ENCODE results near the gene AURKAIP1.
A peak's percentile ranks its signal among the peaks of the same experiment; 100 is the strongest.
"Not testable (repeated sequence)": the region's sequence is repeated elsewhere in the genome, so short reads cannot be mapped to it uniquely, and the experiment has no call there.

Gene AURKAIP1

DNA sequence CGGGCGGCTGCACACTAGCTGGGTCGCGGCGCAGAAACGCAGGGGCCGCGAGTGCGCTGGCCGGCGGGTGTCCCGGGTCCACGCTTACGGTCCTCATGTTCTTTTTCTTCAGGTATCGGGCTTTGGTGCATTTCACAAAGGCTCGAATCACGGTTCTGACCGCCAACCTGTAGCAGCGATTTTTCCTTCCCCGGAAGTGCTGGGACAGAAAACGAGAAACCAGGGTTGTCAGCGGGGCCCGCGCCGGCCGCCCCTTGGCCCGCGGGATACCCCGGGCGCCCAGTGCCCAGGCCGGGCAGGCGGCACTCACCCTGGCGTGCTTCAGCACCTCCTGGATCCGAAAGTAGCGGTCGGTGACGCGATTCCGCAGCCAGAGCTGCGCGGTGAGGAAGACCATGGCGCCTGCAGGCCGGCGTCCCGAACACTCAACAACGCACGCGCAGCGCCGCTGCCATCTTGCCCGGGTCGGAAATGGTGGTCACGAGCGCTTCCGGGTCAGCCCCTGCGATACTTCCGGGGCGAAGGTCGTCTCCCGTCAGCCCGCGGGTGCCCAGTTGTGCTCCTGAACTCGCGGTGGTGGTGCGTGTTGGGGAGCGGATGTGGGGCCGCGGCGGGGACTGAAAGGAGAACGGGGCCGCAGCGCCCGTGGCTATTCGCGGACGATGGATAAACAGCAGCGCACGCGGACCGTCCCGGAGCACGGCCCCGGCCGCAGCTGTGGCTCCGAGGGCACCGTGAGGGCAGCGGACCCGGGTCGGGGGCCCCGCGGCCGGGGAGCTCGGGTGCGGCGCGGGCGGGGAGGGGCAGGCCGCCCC is 32.0 kb upstream of the AURKAIP1 start, which contains the start of gene MRPL20:
Gene MRPL20 (minus strand): TSS at position 473 of the 815 bp plus-strand sequence. CDS start 76 bp downstream, at position 397.
- peak; percentile 92 for DNase-seq (ENCODE audit: low spot score)

DNA sequence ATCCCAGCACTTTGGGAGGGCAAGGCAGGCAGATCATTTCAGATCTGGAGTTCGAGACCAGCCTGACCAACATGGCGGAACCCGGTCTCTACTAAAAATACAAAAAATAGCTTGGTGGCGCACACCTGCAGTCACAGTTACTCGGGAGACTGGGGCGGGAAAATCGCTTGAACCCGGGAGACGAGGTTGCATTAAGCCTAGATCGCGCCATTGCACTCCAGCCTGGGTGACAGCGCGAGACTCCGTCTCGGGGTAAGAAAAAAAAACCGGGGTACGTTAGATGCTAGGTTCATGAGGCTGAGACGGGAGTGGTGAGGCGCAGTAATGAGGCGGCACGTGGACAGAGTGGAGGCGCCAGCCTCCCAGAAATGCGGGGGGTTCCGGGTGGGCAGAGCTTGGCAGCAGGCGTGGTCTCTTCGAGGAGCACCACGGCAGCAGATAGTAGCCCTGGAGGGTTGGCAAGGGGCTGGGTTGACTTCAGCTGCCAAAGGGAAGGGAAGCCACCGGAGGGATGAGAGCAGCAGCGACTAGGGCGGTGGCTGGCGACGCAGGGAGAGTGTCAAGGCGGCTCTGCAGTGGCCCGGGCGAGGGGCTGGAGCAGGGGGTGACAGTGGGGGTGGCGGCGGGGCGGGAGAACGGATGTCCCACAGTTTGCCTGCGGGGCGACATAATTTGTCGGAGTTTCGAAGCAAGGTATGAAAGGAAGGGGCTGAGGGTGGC is 31.3 kb upstream of the AURKAIP1 start:
- DNase-seq (ENCODE audit: low spot score) = no peak

GRCh38 chr1:1403653-1404052 is 28.6 kb upstream of the AURKAIP1 start:
- no peak for DNase-seq (ENCODE audit: low spot score)

DNA sequence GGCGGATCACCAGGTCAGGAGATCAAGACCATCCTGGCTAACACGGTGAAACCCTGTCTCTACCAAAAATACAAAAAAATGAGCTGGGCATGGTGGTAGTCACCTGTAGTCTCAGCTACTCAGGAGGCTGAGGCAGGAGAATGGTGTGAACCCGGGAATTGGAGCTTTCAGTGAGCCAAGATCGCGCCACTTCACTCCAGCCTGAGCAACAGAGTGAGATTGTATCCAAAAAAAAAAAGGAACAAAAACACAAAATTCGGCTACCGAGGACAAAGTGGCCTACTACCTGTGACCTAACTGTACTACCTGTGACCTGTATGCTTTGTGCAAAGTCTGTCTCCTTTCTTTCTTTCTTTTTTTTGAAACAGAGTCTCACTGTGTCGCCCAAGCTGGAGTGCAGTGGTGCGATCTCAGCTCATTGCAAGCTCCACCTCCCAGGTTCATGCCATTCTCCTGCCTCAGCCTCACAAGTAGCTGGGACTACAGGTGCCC is 27.9 kb upstream of the AURKAIP1 start:
- DNase-seq (ENCODE audit: low spot score) = not testable (repeated sequence)

DNA sequence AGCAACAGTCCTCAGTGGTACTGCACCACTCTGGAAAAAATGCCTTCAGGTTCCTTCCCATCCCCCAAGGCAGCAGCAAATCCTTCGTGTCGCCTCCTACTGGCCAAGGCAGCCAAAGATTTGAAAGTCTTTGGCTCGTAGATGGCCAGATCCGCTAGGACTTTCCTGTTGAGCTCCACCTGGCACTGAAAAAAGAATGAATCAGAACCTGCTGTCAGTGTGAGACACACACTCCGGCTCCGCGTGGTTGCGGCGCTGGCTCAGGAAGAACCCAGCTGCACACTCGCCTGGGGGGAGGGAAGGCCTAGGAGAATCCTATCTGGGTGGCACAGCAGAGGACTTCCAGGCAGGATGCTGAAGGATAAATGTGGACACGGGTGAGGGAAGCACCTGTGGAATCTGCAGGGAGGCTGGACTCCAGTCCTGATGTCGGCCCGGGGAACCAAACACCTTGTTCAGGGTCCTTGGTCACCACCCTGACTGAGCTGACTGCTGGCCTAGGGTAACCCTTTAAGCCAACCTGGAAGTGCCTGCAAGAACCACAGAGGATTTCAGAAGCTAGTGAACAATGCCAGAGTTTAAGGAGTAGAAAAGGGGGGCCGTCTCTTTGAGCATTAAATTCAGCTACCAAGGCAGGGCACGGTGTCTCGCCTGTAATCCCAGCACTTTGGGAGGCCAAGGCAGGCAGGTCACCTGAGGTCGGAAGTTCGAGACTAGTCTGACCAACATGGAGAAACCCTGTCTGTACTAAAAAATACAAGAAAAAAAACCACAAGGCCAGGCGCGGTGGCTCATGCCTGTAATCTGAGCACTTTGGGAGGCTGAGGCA is 27.3 kb upstream of the AURKAIP1 start:
- DNase-seq (ENCODE audit: low spot score) = peak; percentile 66

DNA sequence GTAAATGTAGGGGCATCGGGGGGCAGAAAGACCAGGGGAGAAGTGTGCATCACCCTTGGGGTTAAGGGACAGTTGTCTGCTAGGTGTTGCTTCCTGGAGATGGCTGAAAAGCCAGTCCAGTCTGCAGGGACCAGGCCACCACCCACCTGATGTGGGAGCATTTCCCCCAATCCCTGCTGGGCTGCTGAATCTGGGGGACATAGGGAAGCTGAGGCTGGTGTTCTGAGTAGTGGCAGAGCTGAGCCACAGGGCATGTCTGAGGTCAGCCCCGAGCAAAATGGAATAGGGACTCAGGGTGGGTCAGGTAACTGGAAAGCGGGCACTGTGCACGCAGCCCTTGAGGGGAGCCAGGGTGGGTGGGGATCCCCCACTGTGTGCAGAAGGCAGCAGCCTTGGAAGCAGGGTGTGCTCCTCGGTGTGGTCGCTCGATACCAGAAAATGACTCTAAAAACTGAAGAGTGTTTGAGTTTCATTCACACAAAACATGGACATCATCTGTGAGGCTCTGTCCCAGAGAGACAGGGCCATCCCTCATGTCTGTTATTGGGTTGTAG is 26.5 kb upstream of the AURKAIP1 start:
- no peak for DNase-seq (ENCODE audit: low spot score)

DNA sequence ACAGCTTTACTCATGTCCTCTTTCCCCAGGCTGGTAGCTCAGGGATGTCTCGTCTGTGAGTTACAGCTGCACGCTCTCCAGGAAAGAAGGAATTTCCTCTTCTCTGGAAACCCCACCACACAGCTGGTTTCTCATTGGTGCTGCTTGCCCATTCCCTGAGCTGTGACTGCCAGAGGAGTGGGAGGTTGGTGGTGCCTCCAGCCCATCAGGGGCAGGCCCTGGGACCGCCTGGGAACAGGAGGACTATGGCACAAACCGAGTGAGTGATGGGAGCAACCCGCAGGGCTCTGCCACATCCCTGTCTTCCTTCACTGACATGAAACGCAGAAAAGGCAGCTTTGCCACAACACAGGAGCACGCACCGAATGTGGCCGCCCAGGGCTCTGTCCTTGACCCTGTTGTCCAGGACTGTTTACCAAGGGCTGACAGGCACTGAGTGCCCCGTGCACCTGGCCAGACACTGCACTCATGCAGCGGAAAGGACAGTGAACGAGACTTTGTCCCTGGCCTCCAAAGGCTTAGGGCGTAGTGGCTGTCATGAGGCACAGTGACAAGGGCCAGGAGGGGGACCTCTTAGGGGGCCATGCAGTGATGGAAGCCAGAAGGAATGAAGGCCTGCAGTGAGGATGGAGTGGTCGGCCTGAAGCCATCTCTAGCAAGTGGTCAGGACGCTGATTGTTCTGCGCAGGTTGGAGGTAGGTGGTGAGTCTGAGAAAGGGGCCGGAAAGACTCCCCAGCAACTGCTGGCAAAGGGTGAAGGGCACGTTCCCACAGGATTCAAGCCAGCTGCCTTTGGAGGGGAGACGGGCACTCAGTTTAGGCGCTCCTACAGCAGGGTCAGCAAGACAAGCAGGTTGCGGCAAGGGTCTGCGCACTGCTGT is 25.8 kb upstream of the AURKAIP1 start:
- DNase-seq (ENCODE audit: low spot score) = no peak

DNA sequence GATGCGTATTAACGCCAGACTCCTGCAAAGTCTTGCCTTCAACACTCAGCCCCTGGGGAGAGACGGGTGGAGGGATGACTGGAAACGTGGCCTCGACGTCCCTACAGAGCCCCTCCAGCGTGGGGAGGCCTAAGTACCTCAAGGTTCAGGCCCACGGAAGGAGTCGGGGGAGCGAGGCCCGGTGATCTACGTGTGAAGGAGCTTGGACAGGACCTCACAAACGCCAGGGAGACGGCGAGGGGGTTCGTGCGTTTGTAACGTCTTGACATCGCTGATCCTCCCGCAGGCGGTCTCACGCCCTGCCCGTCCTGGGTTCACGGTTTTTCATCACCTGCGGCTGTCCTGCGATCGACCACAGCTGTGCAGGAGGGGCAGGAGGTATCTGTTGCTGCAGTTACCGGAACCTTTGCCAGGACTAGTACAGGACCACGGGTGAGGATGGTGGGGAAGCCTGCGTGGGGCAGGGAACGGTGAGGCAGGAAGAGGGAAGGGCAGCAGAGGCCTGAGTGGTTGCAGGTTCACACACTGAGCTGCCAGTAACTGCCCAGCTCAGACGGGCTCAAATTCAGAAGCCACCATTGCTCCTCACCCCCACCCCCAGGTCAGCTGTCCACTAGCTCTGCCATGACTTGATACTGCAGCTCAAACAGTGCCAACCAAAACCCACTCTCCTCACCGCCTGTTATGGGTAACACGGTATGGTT is 25.0 kb upstream of the AURKAIP1 start:
- no peak for DNase-seq (ENCODE audit: low spot score)

DNA sequence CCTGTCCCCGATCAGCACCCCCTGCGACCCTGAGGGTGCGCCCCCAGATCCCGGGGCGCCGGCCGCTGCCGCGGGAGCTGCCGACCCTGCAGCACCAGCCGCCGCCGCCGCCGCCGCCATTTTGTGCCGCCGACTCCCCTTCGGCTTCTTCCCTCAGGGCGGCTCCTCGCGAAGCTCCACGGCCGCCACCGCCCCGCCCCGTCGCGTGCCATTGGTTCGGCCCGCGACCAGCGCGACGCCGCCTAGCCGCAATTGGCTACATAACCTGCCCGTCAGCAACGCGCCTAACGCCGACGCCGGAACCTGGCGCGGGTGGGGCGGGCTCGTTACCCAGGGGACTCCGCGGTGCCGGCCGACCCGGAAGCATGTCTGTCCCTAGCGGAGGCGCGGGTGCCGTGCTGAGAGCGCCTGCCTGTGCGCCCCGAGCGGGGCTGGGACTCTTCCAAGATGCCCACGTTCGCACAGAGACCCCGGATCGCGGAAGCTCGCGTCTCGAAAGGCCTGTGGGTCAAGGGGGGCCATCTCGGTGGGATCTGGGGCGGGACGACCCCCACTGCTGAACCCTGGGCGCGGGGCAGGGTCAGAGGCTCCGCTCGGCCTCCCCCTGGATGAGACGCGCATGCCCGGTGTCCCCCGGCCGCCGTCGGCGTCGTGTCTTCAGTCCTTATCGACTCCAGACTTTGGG is 24.3 kb upstream of the AURKAIP1 start, which contains the start of gene CCNL2:
Gene CCNL2 (minus strand): TSS at position 149 of the 685 bp plus-strand sequence. CDS start 29 bp downstream, at position 120.
- peak; percentile 95 for DNase-seq (ENCODE audit: low spot score)

DNA sequence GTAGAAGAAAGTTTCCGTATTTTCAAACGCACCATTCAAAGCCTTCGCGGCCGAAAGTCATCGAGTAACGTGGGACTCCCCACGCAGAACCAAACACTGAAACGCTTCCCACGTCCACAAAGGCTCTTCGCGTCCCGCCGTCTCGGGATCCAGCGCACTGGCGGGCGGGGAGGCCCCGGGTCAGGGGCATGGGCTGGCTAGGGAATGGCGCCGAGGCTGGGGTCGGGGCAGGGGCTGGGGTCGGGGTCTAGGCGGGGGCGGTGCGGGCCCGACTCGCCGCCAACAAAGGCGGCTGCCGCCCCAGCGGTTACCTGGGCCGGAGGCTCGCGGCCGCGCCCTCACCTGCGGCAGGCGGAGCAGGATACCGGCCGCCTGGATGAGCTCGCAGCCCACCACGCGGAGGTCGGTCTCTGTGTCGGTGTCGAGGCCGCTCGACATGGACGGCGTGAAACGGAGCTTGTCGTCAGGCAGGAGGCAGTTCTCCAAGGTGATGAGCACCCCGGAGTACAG is 23.7 kb upstream of the AURKAIP1 start:
- no peak for DNase-seq (ENCODE audit: low spot score)

DNA sequence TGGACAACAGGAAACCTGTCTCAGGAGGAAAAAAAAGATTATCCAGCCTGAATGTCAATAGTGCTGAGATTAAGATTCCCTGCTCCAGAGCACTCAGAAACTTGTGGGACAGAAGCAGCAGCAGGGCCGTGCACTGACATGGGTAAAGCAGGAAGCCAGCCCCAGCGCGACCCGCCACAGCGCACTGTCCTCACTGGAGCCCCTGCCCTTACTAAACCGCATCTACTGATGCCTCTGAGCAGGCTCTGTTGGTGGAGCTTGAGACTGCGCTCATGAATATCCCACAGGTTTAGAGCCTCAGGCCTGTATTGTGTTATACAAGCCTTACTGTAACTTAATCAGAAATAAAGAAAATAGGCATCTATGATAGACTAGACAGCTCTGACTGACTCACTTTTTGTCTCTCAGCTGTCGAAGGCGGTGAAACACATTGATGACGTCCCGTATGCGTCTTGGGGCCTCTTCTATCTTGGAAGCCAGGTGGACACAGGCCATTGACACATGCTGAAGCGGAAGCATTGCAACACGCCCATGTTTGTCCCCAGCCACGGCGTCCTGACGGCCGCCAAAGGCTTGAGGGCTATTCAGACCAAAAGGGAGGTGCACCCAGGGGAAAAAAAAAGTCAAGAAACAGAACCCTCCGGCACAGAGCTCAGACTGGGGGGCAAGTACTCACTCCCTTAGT is 23.0 kb upstream of the AURKAIP1 start:
- no peak for DNase-seq (ENCODE audit: low spot score)

DNA sequence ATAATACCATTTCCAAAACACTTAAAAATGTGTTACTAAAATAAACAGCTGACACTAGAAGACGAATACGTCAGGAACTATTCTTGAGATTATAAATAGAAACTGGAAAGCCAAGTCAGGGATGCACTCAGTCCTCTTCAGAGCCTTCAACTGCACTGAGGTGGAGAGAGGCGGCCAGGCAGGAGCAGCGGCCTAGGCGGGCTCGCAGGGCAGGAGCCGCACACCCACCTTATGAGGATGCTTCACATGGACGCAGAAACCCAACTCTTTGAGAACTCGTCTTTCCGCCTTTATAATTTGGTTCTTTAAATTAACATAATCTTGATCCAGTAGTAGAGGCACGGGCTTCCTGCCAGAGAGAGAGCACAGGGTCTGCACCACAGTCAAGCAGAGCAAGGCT is 20.2 kb upstream of the AURKAIP1 start:
- no peak for DNase-seq (ENCODE audit: low spot score)

DNA sequence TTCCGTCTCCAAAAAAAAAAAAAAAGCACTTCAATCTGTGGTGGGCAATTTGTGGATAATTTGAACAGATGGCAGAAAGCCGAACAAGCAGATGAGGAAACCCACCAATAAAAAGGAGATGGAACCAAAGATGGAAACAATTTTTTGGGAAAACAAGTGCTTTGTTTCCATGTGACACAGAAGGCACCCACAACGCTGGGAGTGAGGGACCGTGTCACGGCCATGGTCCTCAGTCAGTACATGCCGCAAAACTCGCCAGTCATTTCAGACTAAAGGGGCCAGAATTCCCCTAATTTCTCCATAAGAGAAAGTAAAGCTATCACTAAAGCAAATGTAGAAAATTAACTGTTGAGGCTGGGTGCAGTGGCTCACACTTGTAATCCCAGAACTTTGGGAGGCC is 19.1 kb upstream of the AURKAIP1 start:
- DNase-seq (ENCODE audit: low spot score) = no peak

DNA sequence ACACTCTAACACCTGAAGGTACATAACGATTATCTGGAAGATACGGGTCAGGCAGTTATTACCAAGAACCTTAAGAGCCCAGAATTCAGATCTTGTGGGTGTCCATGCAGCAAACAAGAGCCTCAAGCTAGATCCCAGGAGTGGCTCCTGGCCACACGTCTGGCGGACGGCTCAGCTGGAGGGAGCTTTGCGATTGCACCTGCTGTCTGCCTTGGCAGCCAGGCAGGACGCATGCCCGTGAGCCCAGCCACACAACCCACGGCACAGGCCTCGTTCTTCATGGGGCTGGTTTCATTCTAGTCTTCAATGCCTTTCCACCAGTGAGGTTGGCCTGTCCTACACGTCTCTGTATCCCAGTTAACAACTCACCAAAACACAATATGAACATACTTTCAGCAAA is 18.4 kb upstream of the AURKAIP1 start:
- DNase-seq (ENCODE audit: low spot score) = no peak

- DNase-seq (ENCODE audit: low spot score) = no peak
Measured at GRCh38 chr1:1393014-1393413, 18.0 kb upstream of the AURKAIP1 start.

DNA sequence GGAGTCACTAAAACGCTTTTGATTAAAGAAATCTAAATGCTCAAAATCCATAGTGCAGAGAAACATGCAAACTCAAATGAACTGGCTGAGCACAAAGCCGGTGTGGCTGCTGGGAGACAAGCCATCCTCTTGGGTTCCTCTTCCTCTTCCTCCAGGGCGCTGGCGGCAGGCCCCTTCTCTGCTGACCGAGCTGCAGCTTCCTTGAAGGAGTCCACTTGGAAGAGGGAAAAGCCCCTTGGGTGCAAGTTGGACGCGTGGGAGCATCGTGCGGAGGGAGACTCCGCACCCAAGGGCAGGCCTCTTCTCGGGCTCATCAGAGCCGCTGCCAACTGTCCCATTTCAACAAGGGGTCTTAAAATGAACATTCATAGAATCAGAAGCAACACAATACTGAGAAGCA is 16.2 kb upstream of the AURKAIP1 start:
- DNase-seq (ENCODE audit: low spot score) = no peak

DNA sequence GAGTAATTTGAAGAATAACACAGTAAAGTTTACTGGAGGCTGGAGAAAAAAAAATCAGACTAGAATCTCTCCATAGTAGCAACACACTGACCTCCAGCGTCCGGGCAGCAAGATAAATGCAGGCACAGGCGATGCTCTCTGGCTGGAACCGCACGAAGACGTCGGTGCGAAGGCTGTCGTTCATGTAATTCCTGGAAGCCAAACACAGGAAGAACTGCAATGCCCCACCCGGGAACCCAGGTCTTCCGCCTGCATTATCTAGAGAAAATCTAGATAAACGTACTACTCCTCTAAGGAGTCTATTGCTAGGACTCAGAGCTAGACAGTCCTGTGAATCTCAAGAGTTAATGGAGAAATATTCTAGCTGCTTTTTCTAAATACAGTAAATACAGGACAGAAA is 15.7 kb upstream of the AURKAIP1 start:
- DNase-seq (ENCODE audit: low spot score) = no peak

GRCh38 chr1:1388078-1388472 is 13.1 kb upstream of the AURKAIP1 start:
- DNase-seq (ENCODE audit: low spot score) = no peak
